K562 (cell line): ENCODE results near the gene VWA8. TPM values are rescaled to one million over a fixed set of nuclear protein-coding genes. Genes with fewer than 3 reads are reported as not detected.
A peak's percentile ranks its signal among the peaks of the same experiment; 100 is the strongest.
"Not testable (repeated sequence)": the region's sequence is repeated elsewhere in the genome, so short reads cannot be mapped to it uniquely, and the experiment has no call there.

Experiments
- ATAC-seq: fragments of 200-7000 bp; cut with Tn5 transposase; 3 replicates; pipeline ENCODE4 v1.9.1; 2020; ENCODE audit warnings: moderate library complexity
- BruUV-seq: library from RNA; stranded (reverse); fragments of 400-500 nt; replicated peaks from 2 replicates; lab custom pipeline; 2021; lab: Mats Ljungman, UMichigan
- CTCF ChIA-PET: fragments of 300-600 bp; formaldehyde crosslinking; extraction: SDS; loops from one replicate; lab custom pipeline; 2021; ENCODE audit warnings: low intra/inter-chr PET ratio; lab: Yijun Ruan, JAX
- POLR2A ChIA-PET: fragments of 300-600, 350-650 bp; sonication (Branson Sonifier 250); formaldehyde crosslinking; extraction: SDS; loops from one replicate; lab custom pipeline; 2021; ENCODE audit warnings: antibody characterized with exemption, inconsistent platforms; lab: Yijun Ruan, JAX
- DNase-seq, 4 experiments: peaks; one replicate each; pipeline versions ENCODE4 v3.0.0 to v3.0.0-alpha.2; 2011 to 2018; ENCODE audit warnings: low spot score in 3 of 4, mixed read lengths in 3 of 4; ENCODE audit errors: extremely low read depth in 1 of 4
- FAIRE-seq: peaks from 2 replicates; lab custom pipeline; 2011; peaks lifted over from hg19 to GRCh38; lab: Jason Lieb, UNC
- H2AFZ ChIP-seq: 2 replicates; pipeline ENCODE4 v1.6.0; 2011; ENCODE audit warnings: low read depth, low read length, control low read depth, inconsistent platforms
- H3K27ac ChIP-seq: fragments of 200-600 bp; 3 replicates; pipeline ENCODE4 v1.8.0; 2011; ENCODE audit warnings: low read depth, mild to moderate bottlenecking, control low read depth, inconsistent platforms, low read length, moderate library complexity, mixed read lengths; ENCODE audit errors: extremely low read depth
- H3K27me3 ChIP-seq, 2 experiments: fragments of 300-600 bp in 1 of 2; 2 replicates in 1 of 2; 3 replicates in 1 of 2; pipeline versions ENCODE4 v1.6.0 to v1.8.0; 2011; ENCODE audit warnings: inconsistent platforms in 2 of 2, low read length in 2 of 2, mild to moderate bottlenecking in 1 of 2, mixed read lengths in 1 of 2, moderate library complexity in 1 of 2; ENCODE audit not compliant: control insufficient read depth in 2 of 2, insufficient read depth in 2 of 2
- H3K36me3 ChIP-seq: fragments of 300-600 bp; 3 replicates; pipeline ENCODE4 v1.8.0; 2011; ENCODE audit warnings: mild to moderate bottlenecking, low read length, inconsistent platforms; ENCODE audit not compliant: control insufficient read depth, insufficient read depth
- H3K4me1 ChIP-seq, 2 experiments: fragments of 200-600 bp in 1 of 2; replicated peaks in 1 of 2; 2 replicates in 1 of 2; 3 replicates in 1 of 2; pipeline versions ENCODE4 v1.5.1 to v1.8.0; 2011; ENCODE audit warnings: inconsistent platforms in 2 of 2, low read length in 2 of 2, mild to moderate bottlenecking in 1 of 2, mixed read lengths in 1 of 2, moderate library complexity in 1 of 2; ENCODE audit not compliant: control insufficient read depth in 2 of 2, insufficient read depth in 2 of 2
- H3K4me2 ChIP-seq: 2 replicates; pipeline ENCODE4 v1.6.1; 2011; ENCODE audit warnings: low read length, control low read depth, inconsistent platforms, mixed read lengths; ENCODE audit not compliant: insufficient read depth
- H3K4me3 ChIP-seq: fragments of 200-600 bp; sonication (generic), shearing (Covaris generic); 2 replicates; pipeline ENCODE4 v1.5.1; 2016; ENCODE audit warnings: control low read depth, inconsistent platforms
- H3K79me2 ChIP-seq: fragments of 200-600 bp; 3 replicates; pipeline ENCODE4 v1.8.0; 2011; ENCODE audit warnings: low read length, inconsistent platforms; ENCODE audit not compliant: control insufficient read depth, insufficient read depth
- H3K9ac ChIP-seq, 2 experiments: 2 replicates each; pipeline versions ENCODE4 v1.6.0 to v1.6.1; 2011; ENCODE audit warnings: low read depth in 2 of 2, low read length in 2 of 2, control low read depth in 1 of 2, inconsistent platforms in 1 of 2, mild to moderate bottlenecking in 1 of 2, mixed read lengths in 1 of 2; ENCODE audit not compliant: insufficient read depth in 1 of 2
- H3K9me1 ChIP-seq: one replicate; pipeline ENCODE4 v1.6.0; 2011; ENCODE audit warnings: inconsistent platforms, mild to moderate bottlenecking, low read length, moderate library complexity; ENCODE audit not compliant: control insufficient read depth, insufficient read depth
- H3K9me3 ChIP-seq: replicated peaks from 2 replicates; pipeline ENCODE4 v1.5.1; 2011; ENCODE audit warnings: low read depth, low read length, inconsistent platforms; ENCODE audit not compliant: control insufficient read depth, insufficient read depth
- H4K20me1 ChIP-seq: replicated peaks from 2 replicates; pipeline ENCODE4 v1.6.1; 2011; ENCODE audit warnings: low read length, inconsistent platforms, mixed read lengths; ENCODE audit not compliant: control insufficient read depth, insufficient read depth
- ASH1L ChIP-seq: fragments of 450-650 bp; IDR thresholded peaks from 2 replicates; pipeline ENCODE4 v1.6.1; 2018; ENCODE audit warnings: borderline replicate concordance, mild to moderate bottlenecking, low read depth; ENCODE audit not compliant: partially characterized antibody
- MAFG ChIP-seq: fragments of 450-650 bp; conservative IDR thresholded peaks from 2 replicates; pipeline ENCODE4 v1.6.1; 2016; ENCODE audit warnings: missing genetic modification characterization, missing compliant biosample characterization
- NFYB ChIP-seq: IDR thresholded peaks from 2 replicates; pipeline ENCODE4 v1.6.1; 2011; ENCODE audit warnings: mild to moderate bottlenecking, moderate library complexity; ENCODE audit not compliant: insufficient read length; ENCODE audit errors: extremely low read depth
- ZNF316 ChIP-seq: fragments of 450-650 bp; IDR thresholded peaks from 2 replicates; pipeline ENCODE4 v1.6.1; 2016
- WGBS: fragments of 100-300 bp; shearing (Covaris generic); methylation state at CpG from one replicate; pipeline ENCODE4 v1.1.6; 2016; ENCODE audit warnings: low coverage, mixed read lengths; ENCODE audit not compliant: insufficient coverage; ENCODE audit errors: missing lambda C conversion rate; 5-methylcytosine and 5-hydroxymethylcytosine counted together
- in situ Hi-C: fragments of 300-500 bp; cut with MboI; formaldehyde crosslinking; loops from 4 replicates; pipeline ENCODE4 v1.15.0; 2018; ENCODE audit warnings: inconsistent platforms, mixed read lengths
- intact Hi-C: fragments of 100-400 bp; cut with micrococcal nuclease; formaldehyde crosslinking; loops from 2 replicates; pipeline ENCODE4 v1.14.2; 2022
- polyA plus RNA-seq, 8 experiments: library from polyadenylated mRNA; depleted of rRNA in 4 of 8; stranded (reverse) in 5 of 8; unstranded in 3 of 8; fragments of >200 nt; fragmentation: Nextera tagmentation in 2 of 8; fragmentation: Illumina TruSeq in 1 of 8; extraction: Ambion mirVana in 2 of 8; extraction: Trizol in 1 of 8; gene quantifications; 2 replicates each; pipeline versions ENCODE4 v1.2.1 to v1.2.3, GENCODE V29; 2011 to 2014; ENCODE audit warnings: inconsistent platforms in 1 of 8, missing spikeins in 1 of 8
- total RNA-seq, 7 experiments: library from RNA; depleted of rRNA in 6 of 7; stranded (reverse); fragments of >200 nt in 6 of 7; fragmentation: Illumina TruSeq in 2 of 7; extraction: Trizol in 2 of 7; gene quantifications; 2 replicates each; pipeline versions ENCODE4 v1.2.1 to v1.2.3, GENCODE V29; 2011 to 2021; ENCODE audit warnings: low replicate concordance in 1 of 7
- TF ChIP-seq, protein P1 (sequence below): fragments of 250-450 bp; sonication (Bioruptor Pico); IDR thresholded peaks from 2 replicates; pipeline ENCODE4 v1.8.0; 2021; ENCODE audit warnings: borderline replicate concordance, mild to moderate bottlenecking, moderate library complexity; ENCODE audit not compliant: poor library complexity, severe bottlenecking

The VWA8 gene
- total and polyA plus RNA-seq, 9 of the 15 experiments (the other 6 are each of a cell fraction or from before 2014, with no cell fraction given), result 2.1 to 18.5 (median 13.3) TPM

DNA sequence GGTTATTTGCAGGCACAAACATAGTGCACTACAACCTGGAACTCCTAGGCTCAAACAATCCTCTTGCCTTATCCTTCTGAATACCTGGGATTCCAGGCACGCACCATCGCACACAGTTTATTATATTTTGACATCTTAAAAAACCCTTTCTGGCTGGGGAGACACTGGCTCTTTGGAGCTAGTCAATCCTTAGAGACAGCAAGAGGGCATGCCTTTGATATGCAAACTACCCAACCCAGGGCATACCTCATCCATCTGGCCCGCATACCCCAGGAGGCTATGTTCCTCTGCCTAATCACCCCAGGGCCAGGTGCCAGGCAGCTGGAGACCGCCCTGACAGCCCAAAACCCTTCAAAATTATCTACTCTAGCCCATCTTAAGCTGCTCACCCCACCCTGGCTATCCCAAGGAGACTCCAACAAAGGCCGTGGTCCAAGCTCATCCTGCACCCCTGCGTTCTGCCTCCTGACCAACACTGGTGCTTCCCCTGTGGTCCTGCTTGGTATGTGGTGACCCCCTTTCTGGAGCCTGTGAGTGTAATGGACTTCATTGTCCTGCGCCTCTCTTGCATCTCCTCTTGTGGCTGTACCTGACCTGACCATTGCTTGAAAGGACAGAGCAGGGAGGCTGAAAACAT, 417.1 kb downstream of the VWA8 start (continued):
- TF ChIP-seq, protein P1, sequence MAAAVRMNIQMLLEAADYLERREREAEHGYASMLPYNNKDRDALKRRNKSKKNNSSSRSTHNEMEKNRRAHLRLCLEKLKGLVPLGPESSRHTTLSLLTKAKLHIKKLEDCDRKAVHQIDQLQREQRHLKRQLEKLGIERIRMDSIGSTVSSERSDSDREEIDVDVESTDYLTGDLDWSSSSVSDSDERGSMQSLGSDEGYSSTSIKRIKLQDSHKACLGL, result no peak

DNA sequence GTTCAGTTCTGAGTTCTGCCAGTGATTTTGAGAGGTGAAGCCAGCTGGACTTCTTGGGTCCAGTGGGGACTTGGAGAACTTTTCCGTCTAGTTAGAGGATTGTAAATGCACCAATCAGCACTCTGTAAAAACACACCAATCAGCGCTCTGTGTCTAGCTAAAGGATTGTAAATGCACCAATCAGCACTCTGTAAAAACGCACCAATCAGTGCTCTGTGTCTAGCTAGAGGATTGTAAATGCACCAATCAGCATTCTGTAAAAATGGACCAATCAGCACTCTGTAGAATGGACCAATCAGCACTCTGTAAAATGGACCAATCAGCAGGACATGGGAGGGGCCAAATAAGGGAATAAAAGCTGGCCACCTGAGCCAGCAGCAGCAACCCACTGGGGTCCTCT, 418.1 kb downstream of the VWA8 start:
- H3K9ac ChIP-seq, H2AFZ ChIP-seq, H4K20me1 ChIP-seq, H3K4me3 ChIP-seq, DNase-seq, FAIRE-seq, ATAC-seq, POLR2A ChIA-PET, H3K27ac ChIP-seq, H3K36me3 ChIP-seq, H3K4me1 ChIP-seq, CTCF ChIA-PET, BruUV-seq, intact Hi-C loops, H3K9me1 ChIP-seq, H3K4me2 ChIP-seq, H3K79me2 ChIP-seq, H3K9me3 ChIP-seq, H3K27me3 ChIP-seq, in situ Hi-C loops: not testable (repeated sequence)
- TF ChIP-seq MAFG, result 0 out of 2 replicates have a peak, but pooled peaks have one; percentile 32
- TF ChIP-seq ASH1L, result peak; percentile 61
- peak; percentile 54 for TF ChIP-seq ZNF316
- TF ChIP-seq NFYB, result peak; percentile 51
- 0% methylated on average over 1 of the region's 3 CpGs for WGBS
